T-helper 2 cell treated with Interferon-gamma antibody and Interleukin-4, amounts not matched to agents 100 ng/mL and 5 ng/mL, for 36 hours (primary cell): ENCODE data around the gene FRAT2. TPM values are rescaled to one million over a fixed set of nuclear protein-coding genes. Genes with fewer than 3 reads are reported as not detected.

Experiments used
- intact Hi-C: fragments of 100-400 bp; cut with micrococcal nuclease; formaldehyde crosslinking; loops from one replicate; pipeline ENCODE4 v1.15.1; 2023
- total RNA-seq: library from RNA; stranded (reverse); gene quantifications from 2 replicates; pipeline ENCODE4 v1.2.3, GENCODE V29; 2022

The FRAT2 gene
- total RNA-seq, 1 donor from 2014 or later, result 10.4 TPM

DNA sequence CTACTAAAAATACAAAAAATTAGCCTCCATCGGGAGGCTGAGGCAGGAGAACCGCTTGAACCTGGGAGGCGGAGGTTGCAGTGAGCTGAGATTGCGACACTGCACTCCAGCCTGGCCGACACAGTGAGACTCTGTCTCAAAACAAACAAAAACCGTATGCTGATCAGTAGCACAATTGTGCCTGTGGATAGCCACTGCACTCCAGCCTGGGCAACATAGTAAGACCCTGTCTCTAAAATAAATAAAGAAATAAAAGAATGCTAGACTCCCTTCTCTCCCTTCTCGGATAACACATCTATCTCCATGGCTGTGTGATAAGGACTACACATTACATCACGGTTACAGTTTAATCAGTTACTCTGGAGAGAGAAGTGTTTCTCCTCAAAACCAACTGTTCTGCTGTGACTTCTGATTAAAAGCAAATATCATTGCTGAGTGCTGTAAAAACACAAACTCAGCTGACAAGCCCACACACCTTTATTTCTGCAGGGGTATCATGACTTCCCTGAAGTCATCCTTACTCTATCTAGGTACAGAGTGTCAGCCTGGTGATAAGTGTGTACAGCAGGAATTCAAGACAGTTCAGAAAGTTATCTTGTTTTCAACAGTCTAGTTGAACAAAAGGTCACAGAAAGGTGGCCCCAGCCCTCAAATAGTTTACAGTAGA is 36.8 kb downstream of the FRAT2 start:
- intact Hi-C loops, result loop anchor here (10.0 kb wide), 1 partner anchor 337 kb away; the partner anchor contains the start of gene MORN4

DNA sequence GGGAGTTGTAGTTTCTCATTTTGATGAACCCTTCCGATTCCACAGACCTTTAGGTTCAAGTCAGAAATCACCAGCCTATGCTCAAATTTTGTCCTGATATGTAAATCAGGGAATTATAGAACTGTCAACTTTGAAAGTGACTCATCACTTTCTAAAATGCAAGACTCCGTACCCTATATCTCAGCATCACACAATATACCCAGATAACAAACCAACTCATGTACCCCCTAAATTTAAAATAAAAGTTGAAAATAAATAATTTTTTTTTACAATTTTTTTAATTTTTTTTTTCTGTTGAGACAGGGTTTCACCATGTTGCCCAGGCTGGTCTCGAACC is 41.7 kb downstream of the FRAT2 start:
- intact Hi-C loops, result loop anchor here (1.0 to 10.0 kb wide), 8 partner anchors 26 to 706 kb away; partner anchors contain the start of genes EXOSC1, FRAT1, FRAT2 and LCOR

- intact Hi-C loops, result loop anchor here (1.0 to 10.0 kb wide), 8 partner anchors 27 to 705 kb away; partner anchors contain the start of genes EXOSC1, FRAT1, FRAT2 and LCOR
These were observed 42.2 kb downstream of the FRAT2 start, which contains the start of gene ARHGAP19 for GRCh38 chr10:97292097-97292861. ARHGAP19 (minus strand) TSS chr10:97292637; CDS start chr10:97292627, 10 bp downstream.

GRCh38 chr10:97291357-97292096 is 43.0 kb downstream of the FRAT2 start:
- intact Hi-C loops, result loop anchor here (1.0 to 10.0 kb wide), 8 partner anchors 28 to 704 kb away; partner anchors contain the start of genes EXOSC1, FRAT1, FRAT2 and LCOR

- intact Hi-C loops, result loop anchor here (5.0 to 10.0 kb wide), 3 partner anchors 344 to 703 kb away; partner anchors contain the start of genes LCOR, MORN4 and TM9SF3
These were observed 43.8 kb downstream of the FRAT2 start for GRCh38 chr10:97290576-97291356.

DNA sequence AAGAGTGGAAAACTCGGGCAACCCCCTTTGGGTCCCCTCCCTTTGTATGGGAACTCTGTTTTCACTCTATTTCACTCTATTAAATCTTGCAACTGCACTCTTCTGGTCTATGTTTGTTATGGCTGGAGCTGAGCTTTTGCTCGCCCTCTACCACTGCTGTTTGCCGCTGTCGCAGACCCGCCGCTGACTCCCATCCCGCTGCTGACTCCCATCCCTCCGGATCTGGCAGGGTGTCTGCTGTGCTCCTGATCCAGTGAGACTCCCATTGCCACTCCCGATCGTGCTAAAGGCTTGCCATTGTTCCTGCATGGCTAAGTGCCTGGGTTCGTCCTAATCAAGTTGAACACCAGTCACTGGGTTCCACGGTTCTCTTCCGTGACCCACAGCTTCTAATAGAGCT is 44.5 kb downstream of the FRAT2 start:
- intact Hi-C loops, result loop anchor here (5.0 to 10.0 kb wide), 3 partner anchors 345 to 703 kb away; partner anchors contain the start of genes LCOR, MORN4 and TM9SF3

Other genes starting within 250 kb of the FRAT2 start
- gene SLIT1, start 148.8 kb downstream of the FRAT2 start, total RNA-seq, result 0.59 and 0.77 TPM in 2 replicates
- 38.0 and 41.3 TPM in 2 replicates for gene ARHGAP19, start 42.1 kb downstream of the FRAT2 start, total RNA-seq
- gene FRAT1, start 15.5 kb downstream of the FRAT2 start, total RNA-seq, result 4.1 and 5.0 TPM in 2 replicates
- gene RRP12, start 66.6 kb upstream of the FRAT2 start, total RNA-seq, result 33.5 and 40.1 TPM in 2 replicates
- 485 and 486 TPM in 2 replicates for gene PGAM1, start 91.5 kb upstream of the FRAT2 start, total RNA-seq
- gene EXOSC1, start 111.3 kb upstream of the FRAT2 start, total RNA-seq, result 53.9 and 55.1 TPM in 2 replicates
- gene ZDHHC16, start 111.4 kb upstream of the FRAT2 start, total RNA-seq, result 42.3 and 42.4 TPM in 2 replicates
- gene MMS19, start 163.7 kb upstream of the FRAT2 start, total RNA-seq, result 70.2 and 73.2 TPM in 2 replicates
- gene UBTD1, start 164.2 kb upstream of the FRAT2 start, total RNA-seq, result 0.61 and 0.77 TPM in 2 replicates
- 0.36 and 0.52 TPM in 2 replicates for gene ANKRD2, start 238.1 kb upstream of the FRAT2 start, total RNA-seq
- gene HOGA1, start 249.7 kb upstream of the FRAT2 start, total RNA-seq, result not detected in 2 replicates